22Rv1 (cell line): ENCODE results near the gene CDC20.
A peak's percentile ranks its signal among the peaks of the same experiment; 100 is the strongest.

Experiments
- H3K27ac ChIP-seq: fragments of 450-650 bp; 2 replicates; pipeline ENCODE4 v1.5.1; 2017
- ZFX ChIP-seq: fragments of 450-650 bp; IDR thresholded peaks from 2 replicates; pipeline ENCODE4 v1.6.1; 2017; ENCODE audit warnings: antibody characterized with exemption, borderline replicate concordance
- TF ChIP-seq, protein P1 (sequence below): fragments of 450-650 bp; IDR thresholded peaks from 2 replicates; pipeline ENCODE4 v1.5.1; 2017; ENCODE audit warnings: mild to moderate bottlenecking

Gene CDC20

DNA sequence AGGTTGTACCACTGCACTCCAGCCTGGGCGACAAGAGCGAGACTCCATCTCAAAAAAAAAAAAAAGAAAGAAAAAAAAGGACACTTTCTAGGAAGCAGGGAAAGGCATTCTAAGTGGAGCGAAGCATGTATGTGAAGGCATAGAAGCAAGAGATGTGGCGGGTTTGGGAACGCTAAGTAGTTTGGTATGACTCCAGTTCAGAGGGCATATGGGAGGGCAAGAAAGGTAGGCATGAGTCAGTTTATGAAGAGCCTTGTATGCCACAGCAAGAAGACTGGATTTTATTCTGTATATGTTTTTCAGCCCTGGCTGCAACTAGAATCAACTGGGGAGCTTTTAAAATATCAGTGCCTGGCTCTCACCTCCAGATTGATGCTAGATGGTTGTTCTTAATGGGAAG is 13.4 kb downstream of the CDC20 start:
- TF ChIP-seq, protein P1, sequence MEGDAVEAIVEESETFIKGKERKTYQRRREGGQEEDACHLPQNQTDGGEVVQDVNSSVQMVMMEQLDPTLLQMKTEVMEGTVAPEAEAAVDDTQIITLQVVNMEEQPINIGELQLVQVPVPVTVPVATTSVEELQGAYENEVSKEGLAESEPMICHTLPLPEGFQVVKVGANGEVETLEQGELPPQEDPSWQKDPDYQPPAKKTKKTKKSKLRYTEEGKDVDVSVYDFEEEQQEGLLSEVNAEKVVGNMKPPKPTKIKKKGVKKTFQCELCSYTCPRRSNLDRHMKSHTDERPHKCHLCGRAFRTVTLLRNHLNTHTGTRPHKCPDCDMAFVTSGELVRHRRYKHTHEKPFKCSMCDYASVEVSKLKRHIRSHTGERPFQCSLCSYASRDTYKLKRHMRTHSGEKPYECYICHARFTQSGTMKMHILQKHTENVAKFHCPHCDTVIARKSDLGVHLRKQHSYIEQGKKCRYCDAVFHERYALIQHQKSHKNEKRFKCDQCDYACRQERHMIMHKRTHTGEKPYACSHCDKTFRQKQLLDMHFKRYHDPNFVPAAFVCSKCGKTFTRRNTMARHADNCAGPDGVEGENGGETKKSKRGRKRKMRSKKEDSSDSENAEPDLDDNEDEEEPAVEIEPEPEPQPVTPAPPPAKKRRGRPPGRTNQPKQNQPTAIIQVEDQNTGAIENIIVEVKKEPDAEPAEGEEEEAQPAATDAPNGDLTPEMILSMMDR = no peak
- no peak for TF ChIP-seq ZFX
- H3K27ac ChIP-seq = no peak overlapping the region

GRCh38 chr1:43373066-43373940 is 14.5 kb downstream of the CDC20 start:
- no peak for TF ChIP-seq ZFX
- TF ChIP-seq, protein P1 = no peak
- 0 out of 2 replicates have a peak overlapping the region, but pooled peaks have one; percentile 2 for H3K27ac ChIP-seq

GRCh38 chr1:43376723-43377235 is 18.0 kb downstream of the CDC20 start:
- H3K27ac ChIP-seq = no peak overlapping the region
- no peak for TF ChIP-seq ZFX
- TF ChIP-seq, protein P1 = no peak

- TF ChIP-seq, protein P1 = no peak
- no peak for TF ChIP-seq ZFX
- no peak overlapping the region for H3K27ac ChIP-seq
Measured at GRCh38 chr1:43377831-43378230, 19.1 kb downstream of the CDC20 start.

DNA sequence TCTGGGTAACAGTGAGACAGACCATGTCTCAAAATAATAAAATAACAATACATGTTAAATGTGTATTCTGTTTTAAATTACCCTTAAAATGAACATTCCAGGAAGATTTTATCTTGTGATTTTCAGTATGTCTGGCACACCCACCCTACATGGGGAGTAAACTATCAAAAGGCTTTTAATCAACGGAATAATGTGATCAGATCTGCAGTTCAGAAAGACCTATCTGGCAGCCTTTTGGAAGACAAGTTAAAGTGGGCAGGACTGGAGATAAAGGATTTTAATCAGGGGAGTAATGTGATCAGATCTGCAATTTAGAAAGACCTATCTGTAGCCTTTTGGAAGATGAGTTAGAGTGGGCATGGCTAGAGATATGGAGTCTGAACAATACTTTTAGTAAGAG is 20.7 kb downstream of the CDC20 start:
- no peak overlapping the region for H3K27ac ChIP-seq
- TF ChIP-seq, protein P1 = no peak
- TF ChIP-seq ZFX = no peak

GRCh38 chr1:43381612-43382011 is 22.8 kb downstream of the CDC20 start:
- TF ChIP-seq, protein P1 = no peak
- TF ChIP-seq ZFX = no peak
- no peak overlapping the region for H3K27ac ChIP-seq

GRCh38 chr1:43382027-43382779 is 23.4 kb downstream of the CDC20 start:
- TF ChIP-seq, protein P1 = no peak
- no peak for TF ChIP-seq ZFX

More at GRCh38 chr1:43382027-43382779, 23.4 kb downstream of the CDC20 start:
- no peak overlapping the region for H3K27ac ChIP-seq
